ENCODE measurements around the gene CRMP1.

CRMP1 gene

DNA sequence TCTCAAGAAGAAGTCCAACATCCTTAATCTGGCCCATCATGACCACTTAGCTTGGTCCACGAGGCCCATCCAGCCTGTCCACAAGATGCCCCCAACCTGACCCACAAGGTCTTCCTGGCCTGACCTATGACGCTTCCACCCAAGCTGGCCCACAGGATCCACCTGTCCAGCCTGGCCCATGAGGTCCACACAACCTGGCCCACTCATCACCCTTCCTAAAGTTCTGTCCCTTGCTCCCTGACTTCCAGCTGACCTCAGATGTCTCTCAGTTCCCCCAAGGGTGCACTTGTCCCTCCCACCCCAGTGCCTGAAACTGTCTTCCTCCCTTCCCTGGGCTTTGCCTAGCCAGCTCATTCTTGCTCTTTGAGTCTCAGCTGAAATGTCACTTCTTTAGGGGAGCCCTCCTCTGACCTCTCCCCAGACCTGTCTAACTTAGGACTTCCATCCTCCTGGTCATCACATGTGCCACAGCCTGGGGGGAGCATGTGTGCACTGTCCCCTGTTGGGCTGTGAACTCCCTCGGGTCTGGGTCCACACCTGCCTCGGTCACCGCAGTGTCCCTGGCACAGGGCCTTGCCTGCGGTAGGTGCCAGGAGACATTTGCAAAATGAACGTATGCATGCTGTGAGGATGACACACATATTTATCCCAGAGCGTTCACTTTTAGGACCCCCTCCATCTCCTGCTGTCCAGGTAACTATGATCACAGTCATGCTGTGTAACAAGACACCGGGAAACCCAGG, 120.2 kb downstream of the CRMP1 start:
- TF ChIP-seq, protein P1, sequence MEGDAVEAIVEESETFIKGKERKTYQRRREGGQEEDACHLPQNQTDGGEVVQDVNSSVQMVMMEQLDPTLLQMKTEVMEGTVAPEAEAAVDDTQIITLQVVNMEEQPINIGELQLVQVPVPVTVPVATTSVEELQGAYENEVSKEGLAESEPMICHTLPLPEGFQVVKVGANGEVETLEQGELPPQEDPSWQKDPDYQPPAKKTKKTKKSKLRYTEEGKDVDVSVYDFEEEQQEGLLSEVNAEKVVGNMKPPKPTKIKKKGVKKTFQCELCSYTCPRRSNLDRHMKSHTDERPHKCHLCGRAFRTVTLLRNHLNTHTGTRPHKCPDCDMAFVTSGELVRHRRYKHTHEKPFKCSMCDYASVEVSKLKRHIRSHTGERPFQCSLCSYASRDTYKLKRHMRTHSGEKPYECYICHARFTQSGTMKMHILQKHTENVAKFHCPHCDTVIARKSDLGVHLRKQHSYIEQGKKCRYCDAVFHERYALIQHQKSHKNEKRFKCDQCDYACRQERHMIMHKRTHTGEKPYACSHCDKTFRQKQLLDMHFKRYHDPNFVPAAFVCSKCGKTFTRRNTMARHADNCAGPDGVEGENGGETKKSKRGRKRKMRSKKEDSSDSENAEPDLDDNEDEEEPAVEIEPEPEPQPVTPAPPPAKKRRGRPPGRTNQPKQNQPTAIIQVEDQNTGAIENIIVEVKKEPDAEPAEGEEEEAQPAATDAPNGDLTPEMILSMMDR (IDR thresholded peaks at IDR 0.05): no peak
- Histone ChIP-seq H3K27ac (no peak overlapping the region), H3K4me3 (no peak overlapping the region)
- DNase-seq (ENCODE audit: low spot score): peak; percentile 41
